ENCODE results near the gene SLC19A1.
"Not testable (repeated sequence)": the region's sequence is repeated elsewhere in the genome, so short reads cannot be mapped to it uniquely, and the experiment has no call there.

SLC19A1 gene

GRCh38 chr21:45531393-45532215 is 10.6 kb downstream of the SLC19A1 start:
- DNase-seq = no peak

GRCh38 chr21:45531114-45531392 is 11.2 kb downstream of the SLC19A1 start:
- not testable (repeated sequence) for DNase-seq

DNA sequence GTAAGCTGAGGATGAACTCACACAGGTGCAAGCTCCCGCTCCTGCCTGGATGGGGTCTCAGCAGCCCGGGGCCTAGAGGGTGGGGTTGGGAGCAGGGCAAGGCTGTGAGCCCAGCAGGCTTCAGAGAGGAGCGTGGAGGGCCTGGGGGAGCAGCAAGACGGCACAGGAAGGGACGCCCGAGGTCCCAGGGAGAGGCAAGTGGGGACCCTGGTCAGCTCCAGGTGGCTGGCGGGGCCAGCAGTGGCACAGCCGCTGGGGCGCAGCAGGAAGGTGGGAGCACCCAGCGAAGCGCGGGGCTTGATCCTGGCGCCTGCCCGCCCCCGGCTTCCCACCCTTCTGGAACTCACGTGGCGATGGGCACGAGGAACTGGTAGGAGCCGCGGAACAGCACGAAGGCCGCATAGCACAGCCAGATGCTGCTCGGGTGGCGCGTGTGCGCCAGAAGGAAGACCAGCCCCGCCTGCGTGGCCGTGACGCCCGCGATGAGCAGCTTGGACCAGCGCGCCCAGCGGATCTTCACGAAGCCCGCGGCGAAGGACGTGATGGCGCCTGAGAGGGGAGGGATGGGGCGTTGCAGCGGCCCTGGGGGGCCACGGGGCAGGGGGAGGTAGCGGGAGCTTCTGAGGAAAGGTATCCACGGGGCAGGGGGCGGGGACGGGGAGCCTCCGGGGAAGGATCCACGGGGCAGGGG is 11.7 kb downstream of the SLC19A1 start:
- DNase-seq = no peak

- DNase-seq = no peak
These were observed 12.3 kb downstream of the SLC19A1 start for GRCh38 chr21:45529785-45530422.

GRCh38 chr21:45528981-45529784 is 13.1 kb downstream of the SLC19A1 start:
- DNase-seq = no peak

DNA sequence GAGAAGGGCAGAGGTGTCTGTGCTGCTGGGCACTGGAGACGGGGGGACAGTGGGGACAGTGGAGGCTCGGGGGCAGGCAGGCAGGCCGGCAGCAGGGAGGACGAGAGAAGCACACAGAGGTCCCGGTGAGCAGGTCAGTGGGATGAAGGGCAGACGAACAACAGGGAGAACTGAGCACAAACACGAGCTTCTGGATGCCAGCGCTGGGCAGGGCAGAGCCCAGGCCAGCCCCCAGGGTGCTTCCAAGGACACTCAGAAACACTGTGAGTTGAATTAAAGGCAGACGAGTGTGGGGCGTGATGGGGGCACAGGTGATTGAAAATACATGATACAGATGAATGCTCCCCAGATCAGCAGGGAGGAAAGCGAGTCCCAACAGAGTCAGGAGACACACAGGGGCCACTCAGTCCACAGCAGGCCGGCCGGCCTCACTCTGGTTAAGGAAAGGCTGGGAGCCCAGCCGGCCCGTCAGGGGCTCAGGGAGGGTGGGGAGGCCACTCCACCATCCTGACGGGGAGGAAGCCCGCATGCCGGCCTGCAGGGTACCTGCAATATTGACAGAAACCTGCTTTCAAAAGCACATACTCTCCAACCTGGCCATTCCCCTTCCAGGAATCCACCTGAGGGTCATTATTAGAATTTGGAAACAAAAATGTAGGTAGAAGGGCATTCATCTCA is 14.1 kb downstream of the SLC19A1 start:
- DNase-seq = no peak

DNA sequence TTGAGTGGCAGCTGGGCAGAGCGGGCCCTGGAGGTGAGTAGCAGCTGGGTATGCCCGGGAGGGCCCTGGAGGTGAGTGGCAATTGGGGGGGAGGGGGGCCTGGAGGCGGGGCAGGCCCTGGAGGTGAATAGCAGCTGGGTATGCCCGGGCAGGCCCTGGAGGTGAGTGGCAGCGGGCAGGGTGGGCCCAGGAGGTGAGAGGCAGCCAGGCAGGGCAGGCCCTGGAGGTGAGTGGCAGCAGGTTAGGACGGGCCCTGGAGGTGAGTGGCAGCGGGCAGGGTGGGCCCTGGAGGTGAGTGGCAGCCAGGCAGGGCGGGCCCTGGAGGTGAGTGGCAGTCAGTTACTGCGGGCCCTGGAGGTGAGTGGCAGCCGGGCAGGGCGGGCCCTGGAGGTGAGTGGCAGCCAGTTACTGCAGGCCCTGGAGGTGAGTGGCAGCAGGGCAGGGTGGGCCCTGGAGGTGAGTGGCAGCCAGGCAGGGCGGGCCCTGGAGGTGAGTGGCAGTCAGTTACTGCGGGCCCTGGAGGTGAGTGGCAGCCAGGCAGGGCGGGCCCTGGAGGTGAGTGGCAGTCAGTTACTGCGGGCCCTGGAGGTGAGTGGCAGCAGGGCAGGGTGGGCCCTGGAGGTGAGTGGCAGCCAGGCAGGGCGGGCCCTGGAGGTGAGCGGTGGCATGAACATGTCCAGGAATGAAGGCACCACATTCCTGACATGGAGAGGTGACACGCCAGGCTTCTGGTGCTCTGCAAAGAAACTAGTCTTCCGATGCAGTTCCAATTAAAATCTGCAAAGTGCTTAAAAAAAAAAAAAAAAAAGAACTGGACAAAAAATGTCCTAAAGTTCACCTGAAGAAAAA is 14.9 kb downstream of the SLC19A1 start:
- not testable (repeated sequence) for DNase-seq

GRCh38 chr21:45525910-45526306 is 16.3 kb downstream of the SLC19A1 start:
- DNase-seq = no peak

- DNase-seq = no peak
These were observed 16.9 kb downstream of the SLC19A1 start for GRCh38 chr21:45525153-45525909.

GRCh38 chr21:45524756-45525152 is 17.5 kb downstream of the SLC19A1 start:
- DNase-seq = no peak

GRCh38 chr21:45523411-45524101 is 18.7 kb downstream of the SLC19A1 start:
- DNase-seq = no peak

GRCh38 chr21:45522986-45523385 is 19.3 kb downstream of the SLC19A1 start:
- DNase-seq = no peak

DNA sequence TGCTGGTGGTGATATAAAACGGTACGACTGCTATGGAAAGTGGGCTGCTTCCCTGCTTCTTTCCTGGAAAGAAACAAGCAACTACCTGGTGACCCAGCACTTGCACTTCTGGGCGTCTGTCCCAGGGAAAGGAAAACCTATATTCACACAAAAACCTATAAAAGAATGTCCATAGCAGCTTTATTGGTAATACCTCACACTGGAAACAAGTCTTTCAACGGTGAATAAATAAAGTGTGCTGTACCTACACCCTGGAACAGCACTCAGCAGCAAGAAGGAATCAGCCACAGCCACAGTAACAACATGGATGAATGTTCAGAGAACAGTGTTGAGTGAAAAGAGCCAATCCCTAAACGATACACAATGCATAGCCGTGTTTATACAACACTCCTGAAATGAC is 19.9 kb downstream of the SLC19A1 start:
- DNase-seq = no peak

DNA sequence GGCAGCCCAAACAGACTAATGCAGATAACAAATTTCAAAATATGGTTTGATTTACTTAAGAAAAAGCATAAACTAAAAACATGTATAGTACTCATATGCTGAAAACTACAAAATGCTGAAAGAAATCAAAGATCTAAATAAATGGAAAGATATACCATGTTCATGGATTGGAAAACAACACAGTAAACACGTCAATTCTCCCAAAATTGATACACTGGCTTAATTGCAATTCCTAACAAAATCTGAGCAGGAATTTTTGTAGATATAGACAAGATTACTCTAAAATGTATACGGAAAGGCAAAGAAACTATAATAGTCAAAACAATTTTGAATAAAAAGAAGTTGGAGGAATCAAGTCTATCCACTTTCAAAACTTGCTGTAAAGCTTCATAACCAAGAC is 21.0 kb downstream of the SLC19A1 start:
- no peak for DNase-seq

GRCh38 chr21:45519182-45519581 is 23.1 kb downstream of the SLC19A1 start:
- no peak for DNase-seq

GRCh38 chr21:45518742-45519141 is 23.5 kb downstream of the SLC19A1 start:
- no peak for DNase-seq

GRCh38 chr21:45517249-45518065 is 24.8 kb downstream of the SLC19A1 start:
- DNase-seq = no peak

GRCh38 chr21:45516671-45517151 is 25.5 kb downstream of the SLC19A1 start:
- DNase-seq = no peak

DNA sequence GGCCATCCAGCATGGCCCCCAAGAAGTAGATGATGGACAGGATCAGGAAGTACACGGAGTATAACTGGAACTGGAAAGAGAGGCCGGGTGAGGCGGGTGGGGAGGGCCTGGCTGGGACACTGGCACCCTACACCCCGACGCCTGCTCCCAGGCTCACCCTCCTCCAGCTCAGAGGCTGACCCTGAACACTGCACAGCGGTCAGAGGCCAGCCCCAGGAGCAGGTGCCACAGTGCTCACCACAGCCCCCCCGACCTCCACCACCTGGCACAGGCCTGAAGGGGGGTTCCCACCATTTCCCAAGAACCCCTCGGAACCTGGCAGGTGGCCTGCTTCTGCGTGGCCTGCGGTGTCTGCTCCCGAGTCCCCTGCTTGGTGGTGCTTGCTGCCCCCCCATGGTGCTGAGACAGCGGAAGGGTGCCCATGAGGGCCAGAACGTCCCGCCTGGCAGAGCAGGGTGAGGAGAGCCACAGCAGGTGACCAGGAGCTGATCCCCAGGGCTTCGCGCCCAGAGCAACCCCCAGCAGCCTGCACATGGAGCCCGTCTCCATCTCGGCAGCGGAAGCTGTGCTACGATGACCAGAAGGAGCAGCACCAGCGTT is 26.1 kb downstream of the SLC19A1 start:
- DNase-seq = no peak
